RWPE1 (cell line): ENCODE results near the gene CUEDC2.
A peak's percentile ranks its signal among the peaks of the same experiment; 100 is the strongest.

Source experiments
- CTCF ChIA-PET: fragments of 350-600 bp; sonication (Branson Sonifier 250); formaldehyde crosslinking; extraction: SDS; loops from one replicate; lab custom pipeline; 2021; lab: Yijun Ruan, JAX
- POLR2A ChIA-PET: fragments of 400-600 bp; formaldehyde crosslinking; extraction: SDS; loops from one replicate; lab custom pipeline; 2020; ENCODE audit warnings: antibody characterized with exemption; ENCODE audit not compliant: low non-redundant PET; lab: Yijun Ruan, JAX
- DNase-seq: peaks from one replicate; pipeline ENCODE4 v3.0.0; 2012; ENCODE audit warnings: low spot score
- H3K27ac ChIP-seq: fragments of 450-650 bp; 2 replicates; pipeline ENCODE4 v1.5.1; 2017
- TF ChIP-seq, protein P1 (sequence below): fragments of 450-650 bp; conservative IDR thresholded peaks from 2 replicates; pipeline ENCODE4 v1.5.1; 2017; ENCODE audit warnings: low read depth, mild to moderate bottlenecking

CUEDC2 gene

GRCh38 chr10:102394079-102394800, 38.1 kb downstream of the CUEDC2 start:
- H3K27ac ChIP-seq: peak overlapping the region; percentile 85
- ChIA-PET CTCF (interaction anchor here (0.6 to 7.6 kb wide), 19 partner anchors 8 to 783 kb away, joined by 3 to 108 read pairs (median 7); partner anchors contain the start of genes C10orf95 and FBXL15), POLR2A (interaction anchor here (0.6 to 2.4 kb wide), 4 partner anchors 9 to 180 kb away, joined by 3 to 14 read pairs (median 5); partner anchors contain the start of gene FBXL15)
- TF ChIP-seq, protein P1, sequence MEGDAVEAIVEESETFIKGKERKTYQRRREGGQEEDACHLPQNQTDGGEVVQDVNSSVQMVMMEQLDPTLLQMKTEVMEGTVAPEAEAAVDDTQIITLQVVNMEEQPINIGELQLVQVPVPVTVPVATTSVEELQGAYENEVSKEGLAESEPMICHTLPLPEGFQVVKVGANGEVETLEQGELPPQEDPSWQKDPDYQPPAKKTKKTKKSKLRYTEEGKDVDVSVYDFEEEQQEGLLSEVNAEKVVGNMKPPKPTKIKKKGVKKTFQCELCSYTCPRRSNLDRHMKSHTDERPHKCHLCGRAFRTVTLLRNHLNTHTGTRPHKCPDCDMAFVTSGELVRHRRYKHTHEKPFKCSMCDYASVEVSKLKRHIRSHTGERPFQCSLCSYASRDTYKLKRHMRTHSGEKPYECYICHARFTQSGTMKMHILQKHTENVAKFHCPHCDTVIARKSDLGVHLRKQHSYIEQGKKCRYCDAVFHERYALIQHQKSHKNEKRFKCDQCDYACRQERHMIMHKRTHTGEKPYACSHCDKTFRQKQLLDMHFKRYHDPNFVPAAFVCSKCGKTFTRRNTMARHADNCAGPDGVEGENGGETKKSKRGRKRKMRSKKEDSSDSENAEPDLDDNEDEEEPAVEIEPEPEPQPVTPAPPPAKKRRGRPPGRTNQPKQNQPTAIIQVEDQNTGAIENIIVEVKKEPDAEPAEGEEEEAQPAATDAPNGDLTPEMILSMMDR: peak; percentile 66
- DNase-seq: peak; percentile 97

DNA sequence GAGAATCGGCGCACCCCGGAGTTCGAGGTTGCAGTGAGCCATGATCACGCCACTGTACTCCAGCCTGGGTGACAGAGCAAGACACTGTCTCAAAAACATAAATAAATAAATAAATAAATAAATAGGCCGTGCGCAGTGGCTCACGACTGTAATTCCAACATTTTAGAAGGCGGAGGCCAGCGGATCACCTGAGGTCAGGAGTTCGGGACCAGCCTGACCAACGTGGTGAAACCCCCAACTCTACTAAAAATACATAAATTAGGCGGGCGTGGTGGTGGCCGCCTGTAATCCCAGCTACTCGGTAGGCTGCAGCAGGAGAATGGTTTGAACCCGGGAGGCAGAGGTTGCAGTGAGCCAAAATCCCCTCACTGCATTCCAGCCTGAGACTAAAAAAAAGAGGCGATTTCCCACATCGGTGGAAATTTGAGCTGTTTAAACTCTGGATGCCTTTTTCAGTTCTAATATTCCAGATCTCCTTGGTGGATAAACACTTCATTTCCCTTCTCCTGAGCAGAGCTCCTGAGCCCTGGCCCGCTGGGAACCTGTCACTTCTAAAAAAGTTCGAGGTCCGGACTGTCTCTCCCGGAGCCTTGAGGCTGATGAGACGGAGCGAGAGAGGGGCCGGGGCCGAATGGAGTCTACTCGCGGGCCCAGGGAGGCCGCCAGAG, 38.8 kb downstream of the CUEDC2 start:
- ChIA-PET POLR2A (interaction anchor here (0.6 to 2.4 kb wide), 4 partner anchors 8 to 181 kb away, joined by 3 to 14 read pairs (median 5); partner anchors contain the start of gene FBXL15), CTCF (interaction anchor here (0.6 to 7.6 kb wide), 30 partner anchors 8 to 784 kb away, joined by 3 to 108 read pairs (median 5); partner anchors contain the start of genes C10orf95, CUEDC2 and FBXL15)
- TF ChIP-seq, protein P1: peak; percentile 93
- H3K27ac ChIP-seq: peak overlapping the region; percentile 85
- no peak for DNase-seq

DNA sequence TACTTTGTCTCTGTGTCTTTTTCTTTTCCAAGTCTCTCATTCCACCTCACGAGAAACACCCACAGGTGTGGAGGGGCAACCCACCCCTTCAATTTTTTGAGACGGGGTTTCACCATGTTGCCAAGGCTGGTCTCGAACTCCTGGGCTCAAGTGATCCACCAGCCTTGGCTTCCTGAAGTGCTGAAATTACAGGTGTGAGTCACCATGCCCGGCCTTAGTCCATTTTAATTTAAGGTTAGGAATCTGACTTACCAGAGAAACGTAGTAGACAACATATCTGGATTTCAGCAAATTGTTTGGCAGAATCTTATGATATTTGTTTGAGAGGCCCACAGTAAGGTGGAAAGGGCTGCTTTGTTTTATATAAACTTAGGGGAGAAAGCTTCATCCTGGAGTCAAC, 40.1 kb downstream of the CUEDC2 start:
- H3K27ac ChIP-seq: no peak overlapping the region
- TF ChIP-seq, protein P1: no peak
- CTCF ChIA-PET: interaction anchor here (0.6 to 1.8 kb wide), 4 partner anchors 13 to 321 kb away, joined by 3 to 7 read pairs (median 3); no protein-coding TSS in a partner anchor

DNA sequence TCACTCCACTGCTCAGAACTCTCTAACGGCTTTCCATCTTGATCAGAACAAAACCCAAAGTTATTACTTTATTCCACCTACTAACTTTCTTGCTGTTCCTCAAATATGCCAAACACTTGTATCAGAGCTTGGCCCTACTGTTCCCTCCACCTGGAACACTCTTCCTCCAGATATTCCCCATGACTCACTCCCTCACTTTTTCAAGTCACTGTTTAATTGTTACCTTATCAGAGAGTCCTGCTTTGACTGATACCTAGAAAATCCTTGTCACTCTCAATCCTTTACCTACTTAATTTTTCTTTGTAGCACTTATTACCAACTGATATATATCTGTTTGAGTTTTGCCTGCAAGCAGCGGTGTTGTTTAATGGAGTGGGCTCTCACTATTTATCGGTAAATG, 42.5 kb downstream of the CUEDC2 start:
- H3K27ac ChIP-seq: no peak overlapping the region
- POLR2A ChIA-PET: no interaction called here
- DNase-seq: no peak
- CTCF ChIA-PET: interaction anchor here (1.4 to 2.2 kb wide), 2 partner anchors 10 kb away, joined by 3 to 6 read pairs; no protein-coding TSS in a partner anchor
- TF ChIP-seq, protein P1: no peak

More for the DNA sequence above, 40.1 kb downstream of the CUEDC2 start:
- DNase-seq: no peak
- POLR2A ChIA-PET: no interaction called here

DNA sequence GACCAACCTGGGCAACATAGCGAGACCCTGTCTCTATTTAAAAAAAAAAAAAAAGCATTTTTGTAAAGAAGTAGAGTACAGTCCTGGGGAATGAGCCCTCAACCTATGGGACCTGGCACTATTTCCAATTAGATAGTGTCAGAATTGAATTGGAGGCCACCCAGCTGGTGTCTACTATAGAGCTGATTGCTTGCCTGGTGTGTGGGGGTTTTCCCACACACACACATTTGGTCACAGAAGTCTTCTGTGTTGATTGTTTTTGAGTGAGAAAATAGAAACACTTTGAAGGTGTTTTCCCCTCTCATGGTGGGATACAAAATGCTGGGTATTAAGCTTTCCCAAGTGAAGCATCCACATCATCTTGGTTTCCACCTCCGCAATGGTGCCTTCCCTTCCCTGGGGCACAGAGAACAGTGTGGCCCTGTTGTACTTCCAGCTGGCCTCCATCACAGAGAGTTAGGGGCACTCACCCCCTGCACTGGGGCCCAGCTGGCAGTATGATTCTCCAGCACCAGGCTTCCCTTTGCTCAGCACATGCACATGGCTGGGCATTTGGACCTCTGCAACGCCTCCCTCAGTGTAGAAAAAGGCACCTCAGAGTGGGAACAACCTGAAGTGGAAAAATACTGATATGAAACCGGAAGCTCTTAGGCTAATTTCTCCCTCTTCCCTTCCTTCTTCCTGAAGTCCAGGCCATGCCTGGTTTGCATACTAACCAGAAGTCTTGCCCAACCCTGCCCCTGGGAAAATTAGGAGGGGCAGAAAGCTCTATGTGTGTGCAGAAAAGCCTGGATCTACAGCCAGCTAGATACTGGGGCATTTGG, 47.6 kb downstream of the CUEDC2 start:
- TF ChIP-seq, protein P1: no peak
- ChIA-PET CTCF (interaction anchor here (0.6 to 3.6 kb wide), 8 partner anchors 9 to 205 kb away, joined by 3 to 14 read pairs (median 7); no protein-coding TSS in a partner anchor), POLR2A (interaction anchor here (0.6 to 1.1 kb wide), 3 partner anchors 9 to 216 kb away, joined by 3 to 5 read pairs (median 3); no protein-coding TSS in a partner anchor)
- DNase-seq: no peak
- H3K27ac ChIP-seq: no peak overlapping the region
